Pancreas (tissue), 10 donors: ENCODE measurements around the gene TENM4. TPM values are rescaled to one million over a fixed set of nuclear protein-coding genes. Genes with fewer than 3 reads are reported as not detected.
A peak's percentile ranks its signal among the peaks of the same experiment; 100 is the strongest.

Experiments used
- ATAC-seq, 4 donors: fragments of 200-7000 bp; cut with Tn5 transposase; one replicate each; pipeline versions ENCODE4 v1.8.0 to v1.9.1; 2020; ENCODE audit warnings: mild to moderate bottlenecking in 4 of 4, moderate library complexity in 4 of 4
- DNase-seq, 6 donors: peaks; one replicate each; pipeline ENCODE4 v3.0.0-alpha.2; 2020
- FAIRE-seq: peaks from 2 replicates; lab custom pipeline; 2012; peaks lifted over from hg19 to GRCh38; lab: Jason Lieb, UNC
- H3K27ac ChIP-seq, 4 donors: fragments of 200-600 bp; sonication (generic); 1 replicate in 3 of 4; 2 replicates in 1 of 4; pipeline versions ENCODE4 v1.5.0 to v1.8.0; 2020
- H3K27me3 ChIP-seq, 4 donors: fragments of 200-600 bp; one replicate each; pipeline ENCODE4 v1.8.0; 2021
- H3K36me3 ChIP-seq, 3 donors: fragments of 200-600 bp; sonication (generic) in 1 of 3; one replicate each; pipeline versions ENCODE4 v1.5.0 to v1.8.0; 2020 to 2021
- H3K4me1 ChIP-seq, 3 donors: fragments of 200-600 bp; one replicate each; pipeline ENCODE4 v1.8.0; 2021
- H3K4me3 ChIP-seq, 4 donors: fragments of 200-600 bp; sonication (generic) in 2 of 4; one replicate each; pipeline versions ENCODE4 v1.5.0 to v1.8.0; 2020 to 2021
- H3K9me3 ChIP-seq, 4 donors: fragments of 200-600 bp; one replicate each; pipeline ENCODE4 v1.8.0; 2021
- CTCF ChIP-seq, 4 donors: fragments of 200-600 bp; sonication (generic) in 3 of 4; IDR thresholded peaks; one replicate each; pipeline versions ENCODE4 v1.5.0 to v1.8.0; 2021; ENCODE audit warnings: antibody characterized with exemption in 4 of 4
- WGBS, 2 donors: extraction: QIAGEN DNeasy Blood & Tissue Kit; methylation state at CpG; one replicate each; pipeline ENCODE4 v1.1.7; 2013; 5-methylcytosine and 5-hydroxymethylcytosine counted together
- intact Hi-C, 3 donors: fragments of 100-400 bp; cut with DNase I; formaldehyde crosslinking; loops; one replicate each; pipeline versions ENCODE4 v1.11.1 to v1.14.2; 2022
- polyA plus RNA-seq, 2 donors: library from polyadenylated mRNA; stranded (reverse); fragments of 200-250 nt; gene quantifications; one replicate each; pipeline ENCODE4 v1.2.3, GENCODE V29; 2013
- total RNA-seq, 6 donors: library from RNA; stranded (reverse); fragmentation: NEBNext Ultra II Directional in 4 of 6; extraction: Animal tissue kit (Norgen Biotek cat#: 25700) in 4 of 6; gene quantifications; one replicate each; pipeline versions ENCODE4 v1.2.1 to v1.2.4, GENCODE V29; 2021 to 2023
- donor health status: healthy with polysubstance abuse.
- donor health status: DM: no; HTN: no; CAD: no; lungs with moderate emphysema.
- donor health status: DM: no; HTN: no; CAD: no.
- donor health status: control.
- donor health status: control.
- donor health status: Bipolar disorder and iron deficiency.
- donor health status: DM: yes; HTN: yes; CAD: no.
- donor health status: DM: no; HTN: no; CAD: no.
- donor health status: DM: no; HTN: no; CAD: no.
- donor health status: DM: yes; HTN: yes; CAD: no.

TENM4 gene
- total and polyA plus RNA-seq, 8 donors = 0.37 to 6.8 (median 1.3) TPM

GRCh38 chr11:78905756-78906155 lies 535.1 kb downstream of the TENM4 start:
- no peak for TF ChIP-seq CTCF (IDR thresholded peaks at IDR 0.05)
- no peaks in the 10 kb centered on the region for H3K27me3 ChIP-seq
- H3K27ac ChIP-seq = no peak overlapping the region
- ATAC-seq (no peak), DNase-seq (no peak), FAIRE-seq (no peak)
- intact Hi-C loops = no loop called here
- H3K4me3 ChIP-seq = no peak overlapping the region
- 39 to 43% methylated on average over 3 of the region's 3 CpGs for WGBS, 2 donors
- H3K36me3 ChIP-seq = no peaks in the 10 kb centered on the region
- H3K4me1 ChIP-seq = no peaks in the 10 kb centered on the region
- no peaks in the 10 kb centered on the region for H3K9me3 ChIP-seq

GRCh38 chr11:78902771-78903507 lies 537.9 kb downstream of the TENM4 start:
- intact Hi-C loops = no loop called here
- Histone ChIP-seq H3K9me3 (no peaks in the 10 kb centered on the region), H3K27me3 (no peaks in the 10 kb centered on the region), H3K4me1 (no peaks in the 10 kb centered on the region), H3K36me3 (no peaks in the 10 kb centered on the region), H3K4me3 (peak overlapping the region in 1 of 4 donors; percentile 25), H3K27ac (no peak overlapping the region)
- peak in 3 of 4 donors; percentile 57 to 64 (median 57) for ATAC-seq
- DNase-seq = peak in 4 of 6 donors; percentile 17 to 71 (median 53)
- no peak for TF ChIP-seq CTCF (IDR thresholded peaks at IDR 0.05)
- FAIRE-seq = no peak
- WGBS, 2 donors = 61 to 64% methylated on average over 43 of the region's 43 CpGs

- no peak for DNase-seq
- no peaks in the 10 kb centered on the region for H3K36me3 ChIP-seq
- intact Hi-C loops = no loop called here
- ATAC-seq = no peak
- no peak overlapping the region for H3K27ac ChIP-seq
- WGBS, 2 donors = 79 to 83% methylated on average over 5 of the region's 5 CpGs
- H3K27me3 ChIP-seq = no peaks in the 10 kb centered on the region
- no peak for TF ChIP-seq CTCF (IDR thresholded peaks at IDR 0.05)
- H3K4me3 ChIP-seq = no peak overlapping the region
- no peaks in the 10 kb centered on the region for H3K9me3 ChIP-seq
- no peaks in the 10 kb centered on the region for H3K4me1 ChIP-seq
- FAIRE-seq = no peak
These were observed 539.0 kb downstream of the TENM4 start for GRCh38 chr11:78901831-78902230.

- Histone ChIP-seq H3K27ac (no peak overlapping the region), H3K36me3 (no peaks in the 10 kb centered on the region), H3K4me1 (no peaks in the 10 kb centered on the region), H3K9me3 (no peaks in the 10 kb centered on the region), H3K27me3 (no peaks in the 10 kb centered on the region), H3K4me3 (no peak overlapping the region)
- no peak for TF ChIP-seq CTCF (IDR thresholded peaks at IDR 0.05)
- DNase-seq (no peak), FAIRE-seq (no peak), ATAC-seq (no peak)
- intact Hi-C loops = no loop called here
- WGBS, 2 donors = 80 to 92% methylated on average over 1 of the region's 1 CpG
These were observed 542.5 kb downstream of the TENM4 start for GRCh38 chr11:78898266-78898775.

- Histone ChIP-seq H3K9me3 (no peaks in the 10 kb centered on the region), H3K27me3 (no peaks in the 10 kb centered on the region), H3K36me3 (no peaks in the 10 kb centered on the region), H3K4me1 (no peaks in the 10 kb centered on the region), H3K27ac (no peak overlapping the region), H3K4me3 (no peak overlapping the region)
- no peak for ATAC-seq
- FAIRE-seq = no peak
- intact Hi-C loops = no loop called here
- no peak for TF ChIP-seq CTCF (IDR thresholded peaks at IDR 0.05)
- 80 to 93% methylated on average over 2 of the region's 2 CpGs for WGBS, 2 donors
- DNase-seq = no peak
These were observed 546.8 kb downstream of the TENM4 start for GRCh38 chr11:78893996-78894395.
